K562 (cell line): Measurements from ENCODE around the gene RYR3. TPM values are rescaled to one million over a fixed set of nuclear protein-coding genes. Genes with fewer than 3 reads are reported as not detected.

Experiments
- ATAC-seq: fragments of 200-7000 bp; cut with Tn5 transposase; 3 replicates; pipeline ENCODE4 v1.9.1; 2020; ENCODE audit warnings: moderate library complexity
- BruUV-seq: library from RNA; stranded (reverse); fragments of 400-500 nt; replicated peaks from 2 replicates; lab custom pipeline; 2021; lab: Mats Ljungman, UMichigan
- CTCF ChIA-PET: fragments of 300-600 bp; formaldehyde crosslinking; extraction: SDS; loops from one replicate; lab custom pipeline; 2021; ENCODE audit warnings: low intra/inter-chr PET ratio; lab: Yijun Ruan, JAX
- POLR2A ChIA-PET: fragments of 300-600, 350-650 bp; sonication (Branson Sonifier 250); formaldehyde crosslinking; extraction: SDS; loops from one replicate; lab custom pipeline; 2021; ENCODE audit warnings: antibody characterized with exemption, inconsistent platforms; lab: Yijun Ruan, JAX
- DNase-seq, 4 experiments: peaks; one replicate each; pipeline versions ENCODE4 v3.0.0 to v3.0.0-alpha.2; 2011 to 2018; ENCODE audit warnings: low spot score in 3 of 4, mixed read lengths in 3 of 4; ENCODE audit errors: extremely low read depth in 1 of 4
- FAIRE-seq: peaks from 2 replicates; lab custom pipeline; 2011; peaks lifted over from hg19 to GRCh38; lab: Jason Lieb, UNC
- H2AFZ ChIP-seq: 2 replicates; pipeline ENCODE4 v1.6.0; 2011; ENCODE audit warnings: low read depth, low read length, control low read depth, inconsistent platforms
- H3K27ac ChIP-seq: fragments of 200-600 bp; 3 replicates; pipeline ENCODE4 v1.8.0; 2011; ENCODE audit warnings: low read depth, mild to moderate bottlenecking, control low read depth, inconsistent platforms, low read length, moderate library complexity, mixed read lengths; ENCODE audit errors: extremely low read depth
- H3K27me3 ChIP-seq, 2 experiments: fragments of 300-600 bp in 1 of 2; 2 replicates in 1 of 2; 3 replicates in 1 of 2; pipeline versions ENCODE4 v1.6.0 to v1.8.0; 2011; ENCODE audit warnings: inconsistent platforms in 2 of 2, low read length in 2 of 2, mild to moderate bottlenecking in 1 of 2, mixed read lengths in 1 of 2, moderate library complexity in 1 of 2; ENCODE audit not compliant: control insufficient read depth in 2 of 2, insufficient read depth in 2 of 2
- H3K36me3 ChIP-seq: fragments of 300-600 bp; 3 replicates; pipeline ENCODE4 v1.8.0; 2011; ENCODE audit warnings: mild to moderate bottlenecking, low read length, inconsistent platforms; ENCODE audit not compliant: control insufficient read depth, insufficient read depth
- H3K4me1 ChIP-seq, 2 experiments: fragments of 200-600 bp in 1 of 2; replicated peaks in 1 of 2; 2 replicates in 1 of 2; 3 replicates in 1 of 2; pipeline versions ENCODE4 v1.5.1 to v1.8.0; 2011; ENCODE audit warnings: inconsistent platforms in 2 of 2, low read length in 2 of 2, mild to moderate bottlenecking in 1 of 2, mixed read lengths in 1 of 2, moderate library complexity in 1 of 2; ENCODE audit not compliant: control insufficient read depth in 2 of 2, insufficient read depth in 2 of 2
- H3K4me2 ChIP-seq: 2 replicates; pipeline ENCODE4 v1.6.1; 2011; ENCODE audit warnings: low read length, control low read depth, inconsistent platforms, mixed read lengths; ENCODE audit not compliant: insufficient read depth
- H3K4me3 ChIP-seq: fragments of 200-600 bp; sonication (generic), shearing (Covaris generic); 2 replicates; pipeline ENCODE4 v1.5.1; 2016; ENCODE audit warnings: control low read depth, inconsistent platforms
- H3K79me2 ChIP-seq: fragments of 200-600 bp; 3 replicates; pipeline ENCODE4 v1.8.0; 2011; ENCODE audit warnings: low read length, inconsistent platforms; ENCODE audit not compliant: control insufficient read depth, insufficient read depth
- H3K9ac ChIP-seq, 2 experiments: 2 replicates each; pipeline versions ENCODE4 v1.6.0 to v1.6.1; 2011; ENCODE audit warnings: low read depth in 2 of 2, low read length in 2 of 2, control low read depth in 1 of 2, inconsistent platforms in 1 of 2, mild to moderate bottlenecking in 1 of 2, mixed read lengths in 1 of 2; ENCODE audit not compliant: insufficient read depth in 1 of 2
- H3K9me1 ChIP-seq: one replicate; pipeline ENCODE4 v1.6.0; 2011; ENCODE audit warnings: inconsistent platforms, mild to moderate bottlenecking, low read length, moderate library complexity; ENCODE audit not compliant: control insufficient read depth, insufficient read depth
- H3K9me3 ChIP-seq: replicated peaks from 2 replicates; pipeline ENCODE4 v1.5.1; 2011; ENCODE audit warnings: low read depth, low read length, inconsistent platforms; ENCODE audit not compliant: control insufficient read depth, insufficient read depth
- H4K20me1 ChIP-seq: replicated peaks from 2 replicates; pipeline ENCODE4 v1.6.1; 2011; ENCODE audit warnings: low read length, inconsistent platforms, mixed read lengths; ENCODE audit not compliant: control insufficient read depth, insufficient read depth
- BDP1 ChIP-seq: IDR thresholded peaks from 3 replicates; pipeline ENCODE4 v1.6.1; 2011; ENCODE audit not compliant: insufficient read length, insufficient read depth
- KLF13 ChIP-seq: fragments of 450-650 bp; IDR thresholded peaks from 2 replicates; pipeline ENCODE4 v1.6.1; 2016; ENCODE audit warnings: missing genetic modification characterization, low read depth, mild to moderate bottlenecking, missing compliant biosample characterization, moderate library complexity, borderline replicate concordance
- MITF ChIP-seq: IDR thresholded peaks from 2 replicates; pipeline ENCODE4 v1.6.1; 2014; ENCODE audit warnings: antibody characterized with exemption
- NR2C2 ChIP-seq, 2 experiments: fragments of 200-800 bp in 1 of 2; sonication (Bioruptor generic) in 1 of 2; sonication (generic) in 1 of 2; formaldehyde crosslinking in 1 of 2; IDR thresholded peaks; 2 replicates each; pipeline versions ENCODE4 v1.6.1 to v1.8.0; 2016 to 2022; ENCODE audit warnings: mild to moderate bottlenecking in 1 of 2, missing compliant biosample characterization in 1 of 2, missing genetic modification characterization in 1 of 2, missing genetic modification reagents in 1 of 2
- RERE ChIP-seq: sonication (generic); formaldehyde crosslinking; IDR thresholded peaks from 2 replicates; pipeline ENCODE4 v1.8.0; 2023; ENCODE audit warnings: missing genetic modification reagents, mild to moderate bottlenecking, borderline replicate concordance
- SMARCC2 ChIP-seq: fragments of 450-650 bp; IDR thresholded peaks from 2 replicates; pipeline ENCODE4 v1.6.1; 2017; ENCODE audit warnings: antibody characterized with exemption, moderate library complexity, mild to moderate bottlenecking, low read depth
- TFE3 ChIP-seq: fragments of 450-650 bp; formaldehyde crosslinking; IDR thresholded peaks from 2 replicates; pipeline ENCODE4 v1.4.0; 2020; ENCODE audit warnings: mild to moderate bottlenecking, mixed read lengths
- WGBS: fragments of 100-300 bp; shearing (Covaris generic); methylation state at CpG from one replicate; pipeline ENCODE4 v1.1.6; 2016; ENCODE audit warnings: low coverage, mixed read lengths; ENCODE audit not compliant: insufficient coverage; ENCODE audit errors: missing lambda C conversion rate; 5-methylcytosine and 5-hydroxymethylcytosine counted together
- in situ Hi-C: fragments of 300-500 bp; cut with MboI; formaldehyde crosslinking; loops from 4 replicates; pipeline ENCODE4 v1.15.0; 2018; ENCODE audit warnings: inconsistent platforms, mixed read lengths
- intact Hi-C: fragments of 100-400 bp; cut with micrococcal nuclease; formaldehyde crosslinking; loops from 2 replicates; pipeline ENCODE4 v1.14.2; 2022
- polyA plus RNA-seq, 8 experiments: library from polyadenylated mRNA; depleted of rRNA in 4 of 8; stranded (reverse) in 5 of 8; unstranded in 3 of 8; fragments of >200 nt; fragmentation: Nextera tagmentation in 2 of 8; fragmentation: Illumina TruSeq in 1 of 8; extraction: Ambion mirVana in 2 of 8; extraction: Trizol in 1 of 8; gene quantifications; 2 replicates each; pipeline versions ENCODE4 v1.2.1 to v1.2.3, GENCODE V29; 2011 to 2014; ENCODE audit warnings: inconsistent platforms in 1 of 8, missing spikeins in 1 of 8
- total RNA-seq, 7 experiments: library from RNA; depleted of rRNA in 6 of 7; stranded (reverse); fragments of >200 nt in 6 of 7; fragmentation: Illumina TruSeq in 2 of 7; extraction: Trizol in 2 of 7; gene quantifications; 2 replicates each; pipeline versions ENCODE4 v1.2.1 to v1.2.3, GENCODE V29; 2011 to 2021; ENCODE audit warnings: low replicate concordance in 1 of 7
- TF ChIP-seq, protein P1 (sequence below): fragments of 450-650 bp; IDR thresholded peaks from one replicate; pipeline ENCODE4 v1.6.1; 2018; ENCODE audit warnings: mild to moderate bottlenecking, moderate library complexity; ENCODE audit not compliant: partially characterized antibody
- TF ChIP-seq, protein P2 (sequence below): sonication (generic); formaldehyde crosslinking; IDR thresholded peaks from 2 replicates; pipeline ENCODE4 v1.8.1; 2023; ENCODE audit warnings: mild to moderate bottlenecking, missing genetic modification reagents

RYR3 gene
- total and polyA plus RNA-seq, 9 of the 15 experiments (the other 6 are each of a cell fraction or from before 2014, with no cell fraction given): 0.04 TPM; not detected in 8

DNA sequence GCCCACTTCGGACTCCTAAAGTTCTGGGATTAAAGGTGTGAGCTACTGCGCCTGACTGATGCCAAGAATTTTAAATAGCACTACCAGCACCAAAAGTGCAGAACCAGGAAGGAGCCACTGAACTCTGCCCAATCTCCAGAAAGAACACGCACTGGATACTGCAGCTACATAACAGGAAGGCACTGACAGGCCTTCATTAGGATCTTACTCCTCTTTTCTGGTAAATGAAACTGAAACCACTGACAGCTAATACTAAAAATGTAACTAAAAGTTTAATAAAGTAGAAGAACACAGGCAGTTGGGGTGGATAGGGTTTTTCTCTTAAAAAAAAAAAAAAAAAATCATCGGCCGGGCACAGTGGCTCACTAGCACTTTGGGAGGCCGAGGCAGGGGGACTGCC is 583.4 kb downstream of the RYR3 start:
- Histone ChIP-seq H2AFZ (no peak overlapping the region), H3K9me1 (no peaks in the 10 kb centered on the region), H4K20me1 (no peaks in the 10 kb centered on the region), H3K27ac (no peak overlapping the region), H3K79me2 (no peaks in the 10 kb centered on the region), H3K27me3 (no peaks in the 10 kb centered on the region; a peak in 1 of 5 replicates), H3K9ac (no peak overlapping the region), H3K4me2 (no peak overlapping the region), H3K4me1 (no peaks in the 10 kb centered on the region), H3K4me3 (no peak overlapping the region), H3K36me3 (no peaks in the 10 kb centered on the region), H3K9me3 (no peaks in the 10 kb centered on the region)
- POLR2A ChIA-PET: interaction anchor here (0.6 to 1.3 kb wide), 3 partner anchors 13 to 476 kb away, joined by 4 to 6 read pairs (median 5); no protein-coding TSS in a partner anchor
- WGBS: 11% methylated on average over 6 of the region's 6 CpGs
- no peak for DNase-seq
- CTCF ChIA-PET: no interaction called here
- no peak for ATAC-seq
- intact Hi-C loops: no loop called here
- no peak for FAIRE-seq
- BruUV-seq: no TSS peak
- in situ Hi-C loops: no loop called here
- TF ChIP-seq, protein P1, sequence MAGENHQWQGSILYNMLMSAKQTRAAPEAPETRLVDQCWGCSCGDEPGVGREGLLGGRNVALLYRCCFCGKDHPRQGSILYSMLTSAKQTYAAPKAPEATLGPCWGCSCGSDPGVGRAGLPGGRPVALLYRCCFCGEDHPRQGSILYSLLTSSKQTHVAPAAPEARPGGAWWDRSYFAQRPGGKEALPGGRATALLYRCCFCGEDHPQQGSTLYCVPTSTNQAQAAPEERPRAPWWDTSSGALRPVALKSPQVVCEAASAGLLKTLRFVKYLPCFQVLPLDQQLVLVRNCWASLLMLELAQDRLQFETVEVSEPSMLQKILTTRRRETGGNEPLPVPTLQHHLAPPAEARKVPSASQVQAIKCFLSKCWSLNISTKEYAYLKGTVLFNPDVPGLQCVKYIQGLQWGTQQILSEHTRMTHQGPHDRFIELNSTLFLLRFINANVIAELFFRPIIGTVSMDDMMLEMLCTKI: no peak
- TF ChIP-seq, protein P2, sequence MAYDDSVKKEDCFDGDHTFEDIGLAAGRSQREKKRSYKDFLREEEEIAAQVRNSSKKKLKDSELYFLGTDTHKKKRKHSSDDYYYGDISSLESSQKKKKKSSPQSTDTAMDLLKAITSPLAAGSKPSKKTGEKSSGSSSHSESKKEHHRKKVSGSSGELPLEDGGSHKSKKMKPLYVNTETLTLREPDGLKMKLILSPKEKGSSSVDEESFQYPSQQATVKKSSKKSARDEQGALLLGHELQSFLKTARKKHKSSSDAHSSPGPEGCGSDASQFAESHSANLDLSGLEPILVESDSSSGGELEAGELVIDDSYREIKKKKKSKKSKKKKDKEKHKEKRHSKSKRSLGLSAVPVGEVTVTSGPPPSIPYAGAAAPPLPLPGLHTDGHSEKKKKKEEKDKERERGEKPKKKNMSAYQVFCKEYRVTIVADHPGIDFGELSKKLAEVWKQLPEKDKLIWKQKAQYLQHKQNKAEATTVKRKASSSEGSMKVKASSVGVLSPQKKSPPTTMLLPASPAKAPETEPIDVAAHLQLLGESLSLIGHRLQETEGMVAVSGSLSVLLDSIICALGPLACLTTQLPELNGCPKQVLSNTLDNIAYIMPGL (CRISPR knock-in tag): no peak
- TF ChIP-seq MITF (no peak), NR2C2 (CRISPR knock-in tag; IDR thresholded peaks at IDR 0.05) (no peak), NR2C2 (tag; IDR thresholded peaks at IDR 0.05) (no peak), KLF13 (tag) (no peak), RERE (no peak), TFE3 (CRISPR knock-in tag) (no peak), BDP1 (no peak), SMARCC2 (no peak)
